C4-2B (cell line): ENCODE data around the gene DNAJC5.

Source experiments
- ZFX ChIP-seq: fragments of 450-650 bp; IDR thresholded peaks from 2 replicates; pipeline ENCODE4 v1.6.1; 2017
- TF ChIP-seq, protein P1 (sequence below): fragments of 450-650 bp; conservative IDR thresholded peaks from 2 replicates; pipeline ENCODE4 v1.5.1; 2017; ENCODE audit warnings: mild to moderate bottlenecking

DNA sequence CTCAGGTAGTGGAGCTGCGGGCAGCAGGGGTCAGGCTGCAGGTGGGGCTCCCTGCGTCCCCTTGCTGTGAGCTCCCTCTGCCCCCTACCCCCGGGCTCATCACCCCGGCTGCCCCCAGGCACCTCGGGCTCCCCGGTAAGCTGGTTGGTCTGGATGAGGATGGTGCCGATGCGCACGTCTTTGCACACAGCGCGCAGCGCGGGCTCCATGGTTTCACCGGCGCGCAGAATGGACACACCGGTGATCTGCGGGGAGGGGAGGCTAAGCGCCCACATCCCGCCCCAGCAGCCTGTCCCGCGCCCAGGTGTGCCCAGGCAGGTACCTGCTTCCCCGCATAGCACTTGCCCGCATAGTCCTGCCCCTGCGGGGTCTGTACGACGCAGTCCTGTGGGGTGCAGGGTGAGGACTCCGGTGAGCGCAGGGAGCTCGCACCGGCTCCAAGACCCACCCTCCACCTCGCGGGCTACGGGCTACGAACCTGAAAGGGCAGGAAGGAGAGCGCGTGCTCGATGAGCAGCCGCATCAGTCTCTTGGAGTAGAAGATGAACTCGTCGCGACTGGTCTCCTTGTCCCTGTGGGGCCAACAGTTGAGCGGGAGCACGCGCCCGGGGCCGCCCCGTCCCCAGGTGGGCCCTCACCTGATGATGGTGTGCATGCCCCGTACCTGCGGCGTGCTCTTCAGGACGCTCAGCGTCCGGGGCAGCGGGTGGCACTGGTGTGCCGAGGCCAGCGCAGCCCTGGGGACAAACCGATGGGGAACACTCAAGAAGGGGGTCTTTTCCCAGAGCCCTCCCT lies 45.7 kb downstream of the DNAJC5 start:
- TF ChIP-seq, protein P1, sequence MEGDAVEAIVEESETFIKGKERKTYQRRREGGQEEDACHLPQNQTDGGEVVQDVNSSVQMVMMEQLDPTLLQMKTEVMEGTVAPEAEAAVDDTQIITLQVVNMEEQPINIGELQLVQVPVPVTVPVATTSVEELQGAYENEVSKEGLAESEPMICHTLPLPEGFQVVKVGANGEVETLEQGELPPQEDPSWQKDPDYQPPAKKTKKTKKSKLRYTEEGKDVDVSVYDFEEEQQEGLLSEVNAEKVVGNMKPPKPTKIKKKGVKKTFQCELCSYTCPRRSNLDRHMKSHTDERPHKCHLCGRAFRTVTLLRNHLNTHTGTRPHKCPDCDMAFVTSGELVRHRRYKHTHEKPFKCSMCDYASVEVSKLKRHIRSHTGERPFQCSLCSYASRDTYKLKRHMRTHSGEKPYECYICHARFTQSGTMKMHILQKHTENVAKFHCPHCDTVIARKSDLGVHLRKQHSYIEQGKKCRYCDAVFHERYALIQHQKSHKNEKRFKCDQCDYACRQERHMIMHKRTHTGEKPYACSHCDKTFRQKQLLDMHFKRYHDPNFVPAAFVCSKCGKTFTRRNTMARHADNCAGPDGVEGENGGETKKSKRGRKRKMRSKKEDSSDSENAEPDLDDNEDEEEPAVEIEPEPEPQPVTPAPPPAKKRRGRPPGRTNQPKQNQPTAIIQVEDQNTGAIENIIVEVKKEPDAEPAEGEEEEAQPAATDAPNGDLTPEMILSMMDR: no peak
- no peak for TF ChIP-seq ZFX
